Hippocampal formation (tissue), 2 donors: ENCODE measurements around the gene ICAM2.
"Not testable (repeated sequence)": the region's sequence is repeated elsewhere in the genome, so short reads cannot be mapped to it uniquely, and the experiment has no call there.

Source experiments
- DNase-seq, 2 donors: peaks; one replicate each; lab custom pipeline; 2025; lab: John Stamatoyannopoulos, UW

The ICAM2 gene

GRCh38 chr17:63997341-63998048 is 22.9 kb downstream of the ICAM2 start:
- no peak for DNase-seq

GRCh38 chr17:63996430-63997182 is 23.8 kb downstream of the ICAM2 start:
- no peak for DNase-seq

GRCh38 chr17:63995626-63996025 is 24.8 kb downstream of the ICAM2 start:
- DNase-seq, result no peak

GRCh38 chr17:63993368-63993985 is 27.0 kb downstream of the ICAM2 start:
- DNase-seq, result no peak

- no peak for DNase-seq
Observed at GRCh38 chr17:63991611-63992010, 28.8 kb downstream of the ICAM2 start.

GRCh38 chr17:63989622-63990345 is 30.6 kb downstream of the ICAM2 start:
- DNase-seq, result no peak

- DNase-seq, result no peak
Observed at GRCh38 chr17:63988741-63989621, 31.5 kb downstream of the ICAM2 start.

- DNase-seq, result no peak
Observed at GRCh38 chr17:63988127-63988478, 32.3 kb downstream of the ICAM2 start.

GRCh38 chr17:63987221-63988126 is 33.0 kb downstream of the ICAM2 start:
- DNase-seq, result no peak

GRCh38 chr17:63986821-63987220 is 33.6 kb downstream of the ICAM2 start:
- DNase-seq, result no peak

GRCh38 chr17:63985387-63986140 is 34.9 kb downstream of the ICAM2 start:
- no peak for DNase-seq

- no peak for DNase-seq
Observed at GRCh38 chr17:63984651-63985386, 35.6 kb downstream of the ICAM2 start.

- peak in 1 of 2 donors; percentile 11 for DNase-seq
Observed at GRCh38 chr17:63984236-63984635, 36.2 kb downstream of the ICAM2 start.

GRCh38 chr17:63983320-63983719 is 37.1 kb downstream of the ICAM2 start:
- no peak for DNase-seq

- DNase-seq, result not testable (repeated sequence)
Observed at GRCh38 chr17:63982641-63983040, 37.8 kb downstream of the ICAM2 start.

GRCh38 chr17:63978272-63979200 is 41.9 kb downstream of the ICAM2 start:
- DNase-seq, result no peak

- DNase-seq, result no peak
Observed at GRCh38 chr17:63976702-63977101, 43.7 kb downstream of the ICAM2 start.
